Tibial nerve (tissue), 4 donors: ENCODE data around the gene CFAP43.

Experiments used
- EP300 ChIP-seq, 2 donors: sonication (generic); formaldehyde crosslinking; IDR thresholded peaks; one replicate each; pipeline ENCODE4 v1.6.1; 2017; ENCODE audit warnings: antibody characterized with exemption in 2 of 2, mild to moderate bottlenecking in 1 of 2
- POLR2A ChIP-seq, 2 donors: fragments of 450-650 bp; IDR thresholded peaks; one replicate each; pipeline ENCODE4 v1.6.1; 2017; ENCODE audit warnings: antibody characterized with exemption in 2 of 2, mild to moderate bottlenecking in 2 of 2, moderate library complexity in 2 of 2
- TF ChIP-seq, protein P1 (sequence below), 5 experiments: fragments of 200-600 bp in 3 of 5; fragments of 450-650 bp in 2 of 5; sonication (generic) in 3 of 5; IDR thresholded peaks; one replicate each; pipeline ENCODE4 v1.5.1; 2016 to 2019; ENCODE audit warnings: antibody characterized with exemption in 5 of 5, mild to moderate bottlenecking in 3 of 5, moderate library complexity in 2 of 5

DNA sequence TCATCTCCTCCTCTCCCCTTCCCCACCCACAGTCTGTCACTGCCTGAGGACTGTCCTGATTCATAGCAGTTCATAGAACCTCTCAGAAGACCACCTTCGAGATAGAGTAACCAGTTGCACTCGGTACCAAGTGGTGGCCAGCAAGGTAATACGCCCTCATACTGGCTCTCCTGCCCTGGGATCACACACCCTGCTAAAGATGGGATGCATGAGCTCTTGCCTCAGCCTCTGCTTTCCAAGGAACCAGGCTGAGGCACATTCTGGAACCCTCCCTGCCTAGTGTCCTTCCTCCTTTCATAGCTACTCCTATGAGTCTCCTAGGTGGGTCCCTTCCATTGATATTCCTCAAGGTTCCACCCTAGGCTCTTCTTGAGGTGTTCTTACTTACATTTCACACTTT is 15.5 kb downstream of the CFAP43 start:
- TF ChIP-seq, protein P1, sequence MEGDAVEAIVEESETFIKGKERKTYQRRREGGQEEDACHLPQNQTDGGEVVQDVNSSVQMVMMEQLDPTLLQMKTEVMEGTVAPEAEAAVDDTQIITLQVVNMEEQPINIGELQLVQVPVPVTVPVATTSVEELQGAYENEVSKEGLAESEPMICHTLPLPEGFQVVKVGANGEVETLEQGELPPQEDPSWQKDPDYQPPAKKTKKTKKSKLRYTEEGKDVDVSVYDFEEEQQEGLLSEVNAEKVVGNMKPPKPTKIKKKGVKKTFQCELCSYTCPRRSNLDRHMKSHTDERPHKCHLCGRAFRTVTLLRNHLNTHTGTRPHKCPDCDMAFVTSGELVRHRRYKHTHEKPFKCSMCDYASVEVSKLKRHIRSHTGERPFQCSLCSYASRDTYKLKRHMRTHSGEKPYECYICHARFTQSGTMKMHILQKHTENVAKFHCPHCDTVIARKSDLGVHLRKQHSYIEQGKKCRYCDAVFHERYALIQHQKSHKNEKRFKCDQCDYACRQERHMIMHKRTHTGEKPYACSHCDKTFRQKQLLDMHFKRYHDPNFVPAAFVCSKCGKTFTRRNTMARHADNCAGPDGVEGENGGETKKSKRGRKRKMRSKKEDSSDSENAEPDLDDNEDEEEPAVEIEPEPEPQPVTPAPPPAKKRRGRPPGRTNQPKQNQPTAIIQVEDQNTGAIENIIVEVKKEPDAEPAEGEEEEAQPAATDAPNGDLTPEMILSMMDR (IDR thresholded peaks at IDR 0.05) = no peak
- TF ChIP-seq POLR2A (IDR thresholded peaks at IDR 0.05) (no peak), EP300 (IDR thresholded peaks at IDR 0.05) (no peak)
